ENCODE data around the gene ERCC5. TPM values are rescaled to one million over a fixed set of nuclear protein-coding genes. Genes with fewer than 3 reads are reported as not detected.

The ERCC5 gene
- total RNA-seq (2022; extraction: Qiagen RNA extraction): 14.9 to 20.9 TPM (median 17.5 TPM) in 5 replicates

GRCh38 chr13:102845630-102846260 lies at the start of gene ERCC5:
TSS of gene ERCC5 (plus strand) at chr13:102846032. CDS start at chr13:102846267, 235 bp downstream.

GRCh38 chr13:102798581-102799425 lies 47.0 kb upstream of the ERCC5 start, which contains the start of the genes BIVM and POGLUT2:
TSS of gene BIVM (plus strand) at chr13:102799119. CDS start at chr13:102807268, 8,149 bp downstream.
TSS of gene POGLUT2 (minus strand) at chr13:102798976. CDS start at chr13:102798670, 306 bp downstream.

Other genes with a start within 250 kb of the ERCC5 start
- 10.3 to 18.8 TPM (median 17.3 TPM) in 5 replicates for gene TPP2, start 249.0 kb upstream of the ERCC5 start, total RNA-seq (2022; extraction: Qiagen RNA extraction)
- not detected in 5 replicates for gene METTL21C, start 151.0 kb upstream of the ERCC5 start, total RNA-seq (2022; extraction: Qiagen RNA extraction)
- gene TEX30, start 72.2 kb upstream of the ERCC5 start, total RNA-seq (2022; extraction: Qiagen RNA extraction): 10.7 to 13.2 TPM (median 12.5 TPM) in 5 replicates
- 5.4 to 7.0 TPM (median 6.4 TPM) in 5 replicates for gene POGLUT2, start 47.1 kb upstream of the ERCC5 start, total RNA-seq (2022; extraction: Qiagen RNA extraction)
- gene BIVM, start 46.9 kb upstream of the ERCC5 start, total RNA-seq (2022; extraction: Qiagen RNA extraction): 2.3 to 4.4 TPM (median 3.8 TPM) in 5 replicates
- gene SLC10A2, start 220.4 kb downstream of the ERCC5 start, total RNA-seq (2022; extraction: Qiagen RNA extraction): not detected in 5 replicates